Mucosa of stomach (tissue), 1 donor: ENCODE measurements around the gene PRAMEF11.
"Not testable (repeated sequence)": the region's sequence is repeated elsewhere in the genome, so short reads cannot be mapped to it uniquely, and the experiment has no call there.

Source experiments
- H3K27me3 ChIP-seq: one replicate; pipeline ENCODE4 v1.7.0; 2013; ENCODE audit warnings: mild to moderate bottlenecking, low read length; ENCODE audit not compliant: control insufficient read depth, insufficient read depth
- H3K36me3 ChIP-seq: one replicate; pipeline ENCODE4 v1.7.0; 2013; ENCODE audit warnings: low read length; ENCODE audit not compliant: control insufficient read depth, insufficient read depth
- H3K4me1 ChIP-seq: one replicate; pipeline ENCODE4 v1.7.0; 2013; ENCODE audit warnings: mild to moderate bottlenecking, low read length; ENCODE audit not compliant: control insufficient read depth, insufficient read depth
- H3K4me3 ChIP-seq: one replicate; pipeline ENCODE4 v1.7.0; 2013; ENCODE audit warnings: low read length
- H3K9ac ChIP-seq: one replicate; pipeline ENCODE4 v1.7.0; 2013; ENCODE audit warnings: mild to moderate bottlenecking, low read length, moderate library complexity
- H3K9me3 ChIP-seq: one replicate; pipeline ENCODE4 v1.7.0; 2013; ENCODE audit warnings: mild to moderate bottlenecking, low read length, moderate library complexity; ENCODE audit not compliant: control insufficient read depth
- donor health status: Pancreatic carcinoma.

Gene PRAMEF11

GRCh38 chr1:12798911-12799310 is 32.3 kb downstream of the PRAMEF11 start:
- H3K9me3 ChIP-seq: no peaks in the 10 kb centered on the region
- no peaks in the 10 kb centered on the region for H3K36me3 ChIP-seq
- no peak overlapping the region for H3K4me3 ChIP-seq
- H3K27me3 ChIP-seq: no peaks in the 10 kb centered on the region
- H3K9ac ChIP-seq: no peak overlapping the region
- H3K4me1 ChIP-seq: no peaks in the 10 kb centered on the region

DNA sequence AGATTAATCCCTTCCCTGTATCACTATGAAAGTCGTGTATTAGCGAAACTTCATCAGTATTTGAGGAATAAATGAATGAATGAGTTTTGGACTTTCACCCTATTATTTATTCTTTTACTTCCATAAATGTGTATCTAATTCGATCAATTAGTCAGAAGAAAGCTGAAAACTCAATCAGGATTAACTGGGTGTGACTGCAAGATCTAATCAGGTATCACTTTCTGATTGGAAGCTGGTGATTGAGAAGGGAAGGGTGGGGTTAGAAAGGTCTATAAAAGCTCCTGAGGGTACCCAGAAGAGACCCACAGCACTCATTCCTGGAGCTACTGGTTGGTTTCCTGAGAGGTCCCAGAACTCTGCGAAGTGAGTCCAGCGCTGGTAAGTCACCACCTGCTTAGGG is 40.1 kb downstream of the PRAMEF11 start, which contains the start of gene PRAMEF1:
TSS of gene PRAMEF1 (plus strand) at position 301 of the 400 bp plus-strand sequence. CDS start 1,831 bp downstream, outside the sequence.
- not testable (repeated sequence) for H3K9ac ChIP-seq, H3K36me3 ChIP-seq, H3K9me3 ChIP-seq, H3K4me3 ChIP-seq, H3K27me3 ChIP-seq, H3K4me1 ChIP-seq

DNA sequence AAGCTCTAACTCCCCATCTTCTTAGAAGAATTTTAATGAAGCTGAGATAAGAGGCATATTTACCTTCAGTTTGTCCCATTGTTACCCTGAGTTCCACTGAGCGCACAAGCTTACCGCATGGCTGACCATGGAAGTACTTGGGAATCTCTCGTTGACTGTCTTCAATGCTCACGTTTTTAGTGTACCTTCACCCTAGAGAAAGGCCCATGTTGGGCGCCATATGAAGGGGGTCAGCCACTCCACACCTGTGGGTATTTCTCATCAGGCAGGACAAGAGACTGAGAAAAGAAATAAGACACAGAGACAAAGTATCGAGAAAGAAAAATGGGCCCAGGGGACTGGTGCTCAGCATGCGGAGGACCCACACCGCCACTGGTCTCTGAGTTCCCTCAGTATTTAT is 46.5 kb downstream of the PRAMEF11 start:
- not testable (repeated sequence) for H3K36me3 ChIP-seq, H3K9me3 ChIP-seq, H3K9ac ChIP-seq, H3K27me3 ChIP-seq, H3K4me3 ChIP-seq, H3K4me1 ChIP-seq

- H3K4me3 ChIP-seq, H3K36me3 ChIP-seq, H3K9me3 ChIP-seq, H3K27me3 ChIP-seq, H3K4me1 ChIP-seq, H3K9ac ChIP-seq: not testable (repeated sequence)
Observed at GRCh38 chr1:12783783-12784182, 47.4 kb downstream of the PRAMEF11 start.

DNA sequence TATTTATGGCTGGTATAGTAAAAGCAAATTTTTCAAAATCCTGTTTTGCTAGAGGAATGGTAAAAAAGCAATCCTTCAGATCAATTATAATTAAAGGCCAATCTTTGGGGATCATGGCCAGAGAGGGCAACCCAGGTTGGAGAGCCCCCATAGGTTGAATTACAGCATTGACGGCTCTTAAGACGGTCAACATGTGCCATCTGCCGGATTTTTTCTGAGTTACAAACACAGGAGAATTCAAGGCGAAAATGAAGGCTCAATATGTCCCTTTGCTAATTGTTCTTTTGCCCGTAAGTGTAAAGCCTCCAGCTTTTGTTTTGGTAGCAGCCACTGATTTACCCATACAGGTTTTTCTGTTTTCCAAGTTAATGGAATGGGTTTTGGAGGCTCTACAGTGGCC is 49.7 kb downstream of the PRAMEF11 start:
- not testable (repeated sequence) for H3K9me3 ChIP-seq, H3K36me3 ChIP-seq, H3K27me3 ChIP-seq, H3K4me1 ChIP-seq, H3K4me3 ChIP-seq, H3K9ac ChIP-seq

DNA sequence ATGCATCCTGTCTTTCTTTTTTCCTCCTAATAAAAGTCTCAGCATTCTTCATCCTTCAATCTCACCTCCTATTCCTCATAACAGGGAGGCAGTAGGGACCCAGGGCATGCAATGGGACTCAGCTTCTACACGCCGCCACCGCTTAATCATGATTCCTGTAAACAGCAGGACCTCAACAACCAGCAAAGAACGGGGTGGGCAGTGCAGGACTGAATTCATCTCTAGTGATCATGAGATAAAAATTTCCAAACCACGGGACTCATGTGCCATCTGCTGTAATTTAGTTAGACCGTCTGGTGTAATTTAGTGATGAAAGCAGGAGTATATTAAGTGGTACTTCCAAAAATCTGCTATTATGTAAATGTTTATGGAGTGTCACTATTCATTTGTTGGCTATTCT is 52.3 kb downstream of the PRAMEF11 start:
- Histone ChIP-seq H3K36me3 (no peaks in the 10 kb centered on the region), H3K4me1 (no peaks in the 10 kb centered on the region), H3K9ac (no peak overlapping the region), H3K9me3 (no peaks in the 10 kb centered on the region), H3K4me3 (no peak overlapping the region), H3K27me3 (no peaks in the 10 kb centered on the region)

DNA sequence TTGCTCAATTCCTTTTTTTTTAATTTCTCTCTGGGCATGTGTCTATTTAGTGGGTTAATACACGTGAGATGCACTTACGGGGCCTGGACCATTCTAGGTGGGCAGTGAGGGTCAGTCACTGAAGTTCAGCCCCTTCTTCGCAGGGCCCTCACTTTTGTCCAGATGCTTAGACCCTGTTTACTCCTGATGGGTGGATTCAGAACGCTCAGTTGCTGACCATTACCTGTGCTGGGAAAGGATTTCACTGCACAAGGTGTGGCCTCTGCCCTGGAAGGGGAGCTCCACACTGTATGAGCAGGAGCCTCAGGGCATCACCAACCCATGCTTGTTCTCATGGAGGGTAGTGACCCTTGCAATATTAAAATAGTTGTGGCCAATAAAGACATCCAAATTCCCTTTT is 53.1 kb downstream of the PRAMEF11 start:
- no peaks in the 10 kb centered on the region for H3K9me3 ChIP-seq
- H3K4me3 ChIP-seq: no peak overlapping the region
- no peak overlapping the region for H3K9ac ChIP-seq
- H3K36me3 ChIP-seq: no peaks in the 10 kb centered on the region
- no peaks in the 10 kb centered on the region for H3K4me1 ChIP-seq
- no peaks in the 10 kb centered on the region for H3K27me3 ChIP-seq

- H3K4me3 ChIP-seq: no peak overlapping the region
Observed at GRCh38 chr1:12776801-12777557, 54.2 kb downstream of the PRAMEF11 start.

DNA sequence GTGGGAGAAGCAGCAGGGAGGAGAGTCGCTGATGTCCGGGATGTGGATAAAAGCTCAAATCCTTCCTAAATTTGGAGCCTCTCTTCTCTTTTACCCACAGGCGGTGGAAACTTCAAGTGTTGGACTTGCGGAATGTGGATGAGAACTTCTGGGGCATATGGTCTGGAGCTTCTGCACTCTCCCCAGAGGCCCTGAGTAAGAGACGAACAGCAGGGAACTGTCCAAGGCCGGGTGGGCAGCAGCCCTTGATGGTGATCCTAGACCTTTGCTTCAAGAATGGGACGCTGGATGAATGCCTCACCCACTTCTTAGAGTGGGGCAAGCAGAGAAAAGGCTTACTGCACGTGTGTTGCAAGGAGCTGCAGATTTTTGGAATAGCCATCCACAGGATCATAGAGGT is 55.8 kb downstream of the PRAMEF11 start:
- no peak overlapping the region for H3K4me3 ChIP-seq
- H3K4me1 ChIP-seq: no peaks in the 10 kb centered on the region
- H3K9ac ChIP-seq: no peak overlapping the region
- no peaks in the 10 kb centered on the region for H3K27me3 ChIP-seq
- no peaks in the 10 kb centered on the region for H3K9me3 ChIP-seq
- no peaks in the 10 kb centered on the region for H3K36me3 ChIP-seq

More at GRCh38 chr1:12776801-12777557, 54.2 kb downstream of the PRAMEF11 start:
- no peaks in the 10 kb centered on the region for H3K27me3 ChIP-seq
- no peaks in the 10 kb centered on the region for H3K4me1 ChIP-seq
- H3K36me3 ChIP-seq: no peaks in the 10 kb centered on the region
- H3K9ac ChIP-seq: no peak overlapping the region
- no peaks in the 10 kb centered on the region for H3K9me3 ChIP-seq

GRCh38 chr1:12774801-12775345 is 56.3 kb downstream of the PRAMEF11 start:
- Histone ChIP-seq H3K9me3 (no peaks in the 10 kb centered on the region), H3K4me3 (no peak overlapping the region), H3K9ac (no peak overlapping the region), H3K36me3 (no peaks in the 10 kb centered on the region), H3K27me3 (no peaks in the 10 kb centered on the region), H3K4me1 (no peaks in the 10 kb centered on the region)
